HG02943 (cell line): ENCODE measurements around the gene RAB3A.
A peak's percentile ranks its signal among the peaks of the same experiment; 100 is the strongest.

Experiments used
- ATAC-seq: cut with Tn5 transposase; IDR thresholded peaks from one replicate; pipeline ENCODE4 v1.9.1; 2021; ENCODE audit warnings: mild to moderate bottlenecking, low read depth, moderate library complexity; ENCODE audit not compliant: unreplicated experiment

RAB3A gene, protein sequence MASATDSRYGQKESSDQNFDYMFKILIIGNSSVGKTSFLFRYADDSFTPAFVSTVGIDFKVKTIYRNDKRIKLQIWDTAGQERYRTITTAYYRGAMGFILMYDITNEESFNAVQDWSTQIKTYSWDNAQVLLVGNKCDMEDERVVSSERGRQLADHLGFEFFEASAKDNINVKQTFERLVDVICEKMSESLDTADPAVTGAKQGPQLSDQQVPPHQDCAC

DNA sequence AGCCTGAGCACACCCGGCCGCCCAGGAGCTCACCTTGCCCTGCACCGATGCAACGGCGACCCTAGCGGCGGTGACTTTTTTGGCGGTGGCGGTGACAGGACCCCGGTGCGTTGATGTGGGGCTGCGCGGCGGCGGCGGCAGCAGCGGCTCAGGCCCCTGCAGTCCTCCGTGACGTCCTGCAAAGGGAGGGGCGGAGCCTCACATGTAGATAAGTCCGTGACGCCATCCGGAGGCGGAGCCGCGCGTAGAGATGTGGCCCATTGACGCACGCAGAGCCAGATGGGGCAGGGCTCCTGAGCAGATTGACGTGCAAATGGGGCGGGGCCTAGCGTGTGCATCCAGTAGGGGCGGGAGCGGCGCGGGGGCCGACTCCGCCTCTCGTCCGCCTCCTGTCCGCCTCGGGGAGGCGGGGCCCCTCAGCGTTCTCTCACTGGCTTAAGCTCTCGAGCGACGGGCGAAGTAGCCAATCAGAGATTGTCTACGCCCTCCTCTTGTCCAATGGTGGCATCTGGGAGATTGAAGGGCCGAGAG, at the start of gene RAB3A:
Gene RAB3A (minus strand): TSS at position 180 of the 531 bp plus-strand sequence. CDS start 1,302 bp downstream, outside the sequence.
- peak; percentile 91 for ATAC-seq

DNA sequence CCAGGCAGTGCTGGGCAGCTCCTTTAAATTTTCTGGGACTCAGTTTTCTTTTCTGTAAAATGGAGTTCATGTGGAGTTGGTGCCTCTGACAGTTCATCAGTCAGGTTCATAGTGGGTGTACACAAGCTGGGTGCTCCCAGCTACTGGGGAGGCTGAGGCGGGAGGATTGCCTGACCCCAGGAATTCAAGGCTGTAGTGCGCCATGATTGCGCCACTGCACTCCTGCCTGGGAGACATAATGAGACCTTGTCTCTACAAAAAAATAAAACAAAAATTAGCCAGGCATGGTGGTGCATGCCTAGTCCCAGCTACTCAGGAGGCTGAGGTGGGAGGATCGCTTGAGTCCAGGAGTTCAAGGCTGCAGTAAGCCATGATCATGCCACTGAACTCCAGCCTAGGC, 49.3 kb upstream of the RAB3A start:
- no peak for ATAC-seq

- ATAC-seq: no peak
Measured at GRCh38 chr19:18252370-18252717, 48.5 kb upstream of the RAB3A start.

- ATAC-seq: no peak
Measured at GRCh38 chr19:18251587-18252369, 47.9 kb upstream of the RAB3A start.

GRCh38 chr19:18249834-18250233, 46.0 kb upstream of the RAB3A start:
- no peak for ATAC-seq

DNA sequence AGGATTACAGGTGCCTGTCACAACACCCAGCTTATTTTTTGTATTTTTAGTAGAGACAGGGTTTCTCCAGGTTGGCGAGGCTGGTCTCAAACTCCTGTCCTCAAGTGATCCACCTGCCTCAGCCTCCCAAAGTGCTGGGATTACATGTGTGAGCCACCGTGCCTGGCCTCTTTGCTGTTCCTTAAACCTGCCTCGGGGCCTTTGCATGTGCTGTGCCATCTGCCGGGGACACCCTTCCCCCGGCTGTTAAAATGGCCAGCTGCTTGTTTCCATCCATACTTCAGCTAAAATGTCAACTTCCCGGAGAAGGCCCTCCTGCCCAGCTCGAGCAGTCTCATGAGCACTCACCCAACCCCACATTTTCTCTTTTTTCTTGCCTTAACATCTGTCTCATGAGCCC, 41.5 kb upstream of the RAB3A start:
- no peak for ATAC-seq

DNA sequence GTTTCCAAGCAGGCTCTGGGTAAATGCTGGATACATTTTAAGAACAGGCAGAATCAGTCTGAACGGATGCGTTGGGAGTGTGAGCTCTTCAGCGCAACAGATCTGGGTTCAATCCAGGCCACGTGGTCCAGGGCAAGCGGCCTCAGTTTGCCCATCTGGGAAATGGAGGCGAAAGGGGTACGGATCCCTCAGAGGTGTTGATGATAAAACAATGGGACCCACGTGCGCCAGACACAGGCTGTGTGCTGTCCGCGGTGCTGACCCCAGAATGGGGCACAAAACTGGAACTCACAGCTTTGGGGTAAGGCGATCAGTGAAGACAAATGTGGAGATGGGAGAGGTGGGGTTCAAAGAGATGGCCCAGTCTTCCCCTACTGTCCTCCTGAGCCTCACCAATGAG, 35.5 kb upstream of the RAB3A start:
- no peak for ATAC-seq

GRCh38 chr19:18234194-18234593, 30.4 kb upstream of the RAB3A start:
- ATAC-seq: no peak

DNA sequence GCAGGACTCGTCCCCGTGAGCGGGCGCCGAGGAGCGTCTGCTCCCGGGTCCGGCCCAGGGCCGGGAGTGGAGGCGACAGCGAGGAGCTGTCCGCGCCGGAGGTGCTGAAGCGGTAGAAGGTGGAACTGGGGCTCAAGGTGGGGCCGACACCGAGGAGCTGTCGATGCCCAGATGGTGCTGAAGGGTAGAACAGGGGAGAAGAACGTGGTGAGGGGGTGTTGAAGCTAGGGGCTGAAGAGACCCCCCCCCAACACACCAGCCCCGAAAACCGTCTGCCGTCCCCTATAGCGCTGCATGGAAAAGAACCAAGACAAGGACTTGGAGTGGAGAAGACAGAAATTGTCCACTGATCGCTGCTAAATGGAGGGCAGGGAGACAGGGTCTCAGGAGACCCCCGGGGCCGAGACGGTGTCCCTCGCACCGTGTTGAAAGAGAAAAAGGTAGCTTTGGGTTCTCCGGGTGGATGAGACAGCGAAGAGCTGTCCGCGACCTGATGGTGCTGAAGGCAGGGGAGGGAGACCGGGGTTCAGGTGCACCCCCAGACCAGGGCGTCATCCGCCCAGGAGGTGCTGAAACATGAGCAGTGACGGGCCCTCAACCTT, 29.5 kb upstream of the RAB3A start:
- ATAC-seq: no peak

DNA sequence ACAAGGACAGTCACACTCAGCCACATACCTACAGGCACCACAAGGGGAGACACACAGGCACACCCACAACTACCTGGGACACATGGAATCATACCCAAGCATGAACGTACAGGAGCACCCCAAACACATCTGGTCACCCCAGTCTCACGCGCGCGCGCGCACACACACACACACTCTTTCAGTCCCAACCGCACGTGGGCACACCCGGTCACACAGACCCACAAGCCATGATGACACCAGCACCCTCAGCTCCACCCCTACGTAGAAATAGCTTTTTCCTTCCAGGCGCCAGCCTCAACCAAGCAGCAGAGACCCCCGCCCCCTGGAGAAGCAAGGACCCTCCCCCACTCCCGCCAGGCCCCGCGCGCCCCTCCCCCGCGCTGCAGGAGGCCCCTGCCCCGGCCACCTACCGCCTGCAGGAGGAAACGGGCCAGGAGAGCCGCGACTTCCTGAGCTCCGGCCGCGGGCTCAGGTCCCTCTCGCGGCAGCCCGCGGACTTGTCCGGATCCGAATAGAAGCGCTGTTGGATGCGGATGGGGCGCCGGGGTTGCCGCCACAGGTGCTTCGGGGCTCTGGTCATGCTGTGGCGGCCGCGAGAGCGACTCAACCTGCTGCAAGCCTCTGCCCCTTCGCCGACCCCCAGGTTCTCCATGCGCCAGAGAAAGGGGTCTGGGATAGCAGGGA, 28.8 kb upstream of the RAB3A start:
- no peak for ATAC-seq

GRCh38 chr19:18231775-18232174, 27.9 kb upstream of the RAB3A start:
- ATAC-seq: no peak

GRCh38 chr19:18230941-18231734, 27.3 kb upstream of the RAB3A start:
- no peak for ATAC-seq

DNA sequence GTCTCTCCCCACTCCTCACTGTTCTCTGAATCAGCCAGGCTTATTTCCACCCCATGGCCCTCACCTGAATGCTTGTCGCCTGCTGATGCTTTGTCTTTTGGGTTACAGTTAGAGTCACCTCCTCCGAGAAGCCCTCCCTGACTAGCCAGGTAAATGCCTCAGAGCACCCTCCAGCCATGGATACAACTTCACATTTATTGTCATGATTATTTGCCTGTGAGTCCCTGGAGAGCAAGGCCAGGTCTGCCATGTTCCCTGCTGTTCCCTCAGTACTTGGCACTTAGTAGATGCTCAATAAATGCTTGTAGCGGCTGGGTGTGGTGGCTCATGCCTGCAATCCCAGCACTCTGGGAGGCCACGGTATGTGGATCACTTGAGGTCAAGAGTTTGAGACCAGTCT, 26.1 kb upstream of the RAB3A start:
- ATAC-seq: no peak

GRCh38 chr19:18229474-18229873, 25.6 kb upstream of the RAB3A start:
- no peak for ATAC-seq

DNA sequence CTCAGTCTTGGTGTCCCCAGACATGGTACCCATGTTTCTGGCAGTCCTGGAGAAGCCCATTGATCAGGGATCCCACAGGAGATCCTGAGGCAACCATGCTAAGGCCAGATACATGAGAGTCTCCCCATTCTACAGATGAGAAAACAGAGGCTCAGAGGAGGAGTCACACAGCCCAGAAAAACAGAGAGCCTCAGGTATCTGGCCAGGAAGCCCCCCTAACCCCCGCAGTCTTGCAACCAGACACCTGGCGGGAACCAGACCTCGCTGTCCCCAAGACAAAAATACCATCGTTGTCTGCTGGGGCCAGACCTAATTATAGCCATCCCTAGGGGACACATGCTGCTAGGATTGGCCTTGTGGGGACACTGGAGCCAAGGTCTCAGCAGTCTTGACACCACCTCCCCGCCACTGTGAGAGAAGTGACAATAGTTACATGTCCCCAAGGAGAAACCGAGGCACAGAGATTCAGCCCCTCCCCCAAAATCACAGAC, 24.0 kb upstream of the RAB3A start:
- no peak for ATAC-seq

- ATAC-seq: no peak
Measured at GRCh38 chr19:18226956-18227780, 23.3 kb upstream of the RAB3A start.

GRCh38 chr19:18225702-18226468, 22.0 kb upstream of the RAB3A start, which contains the start of gene PDE4C:
Gene PDE4C, minus strand, starts transcription at chr19:18226438. Its CDS starts 23 bp downstream, at chr19:18226415.
- no peak for ATAC-seq

GRCh38 chr19:18225355-18225701, 21.5 kb upstream of the RAB3A start:
- no peak for ATAC-seq
